Heart left ventricle (tissue), 13 donors: ENCODE data around the gene PTPDC1.

Experiments
- POLR2A ChIP-seq, 2 donors: fragments of 450-650 bp; IDR thresholded peaks; one replicate each; pipeline ENCODE4 v1.6.1; 2017; ENCODE audit warnings: antibody characterized with exemption in 2 of 2, mild to moderate bottlenecking in 2 of 2, moderate library complexity in 2 of 2
- TF ChIP-seq, protein P1 (sequence below), 12 donors: fragments of 200-600 bp; sonication (generic) in 4 of 12; IDR thresholded peaks; one replicate each; pipeline versions ENCODE4 v1.5.0 to v1.8.0; 2018 to 2022; ENCODE audit warnings: antibody characterized with exemption in 12 of 12, mild to moderate bottlenecking in 5 of 12
- donor health status: ischemic (EF 13 %, LVEDD 7.1; RV severe dilation, severe dysfunction).
- donor health status: DM: no; HTN: yes; CAD: no.
- donor health status: DM: no; HTN: no; CAD: no.
- donor health status: ischemic (EF 25% LVEDD 6.9; RV normal size, moderate dysfunction).
- donor health status: ischemic (EF 25% LVEDD 5.7; RV mildly dilated, moderate dysfunction).
- donor health status: ischemic (EF 35%, LVEDD 5.7; RV mildly dilated, moderate dysfunction).
- donor health status: nonischemic (EF 11% LVEDD 7.7; RV severe dilation, severe dysfunction).
- donor health status: DM: yes; HTN: yes; CAD: no.
- donor health status: PGD.
- donor health status: ischemic (EF 29% LVEDD 5.4; RV normal size, mild dysfunction).
- donor health status: nonischemic (EF 23%, LVEDD 6.1; RV moderate dilation, normal function).

DNA sequence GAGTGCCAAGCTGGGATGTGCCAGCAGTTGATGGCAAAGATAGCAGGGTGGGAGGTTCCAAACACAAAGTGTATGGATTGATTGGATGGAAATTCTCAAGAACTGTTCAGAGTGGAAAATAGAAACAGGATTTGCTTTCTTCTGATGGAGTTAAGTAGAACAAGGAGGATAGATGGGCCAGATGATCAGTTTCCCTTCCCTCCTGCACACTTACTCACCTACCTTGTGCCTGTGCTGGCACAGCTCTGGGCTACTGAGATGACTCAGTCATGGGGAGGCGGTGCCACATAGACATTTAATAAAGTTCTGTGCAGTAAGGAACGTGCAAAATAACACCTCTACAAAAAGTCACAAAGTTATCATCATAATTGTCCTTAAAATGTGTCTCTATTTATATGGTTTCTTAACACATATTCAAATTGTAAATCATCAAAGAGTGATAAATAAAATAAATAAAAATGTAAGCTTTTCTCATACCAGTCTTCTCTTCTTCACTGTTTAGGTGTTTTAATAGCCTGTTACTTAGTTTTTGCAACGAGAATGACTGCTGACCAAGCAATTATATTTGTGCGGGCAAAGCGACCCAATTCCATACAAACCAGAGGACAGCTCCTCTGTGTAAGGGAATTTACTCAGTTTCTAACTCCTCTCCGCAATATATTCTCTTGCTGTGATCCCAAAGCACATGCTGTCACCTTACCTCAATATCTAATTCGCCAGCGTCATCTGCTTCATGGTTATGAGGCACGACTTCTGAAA lies 12.7 kb downstream of the PTPDC1 start:
- TF ChIP-seq, protein P1, sequence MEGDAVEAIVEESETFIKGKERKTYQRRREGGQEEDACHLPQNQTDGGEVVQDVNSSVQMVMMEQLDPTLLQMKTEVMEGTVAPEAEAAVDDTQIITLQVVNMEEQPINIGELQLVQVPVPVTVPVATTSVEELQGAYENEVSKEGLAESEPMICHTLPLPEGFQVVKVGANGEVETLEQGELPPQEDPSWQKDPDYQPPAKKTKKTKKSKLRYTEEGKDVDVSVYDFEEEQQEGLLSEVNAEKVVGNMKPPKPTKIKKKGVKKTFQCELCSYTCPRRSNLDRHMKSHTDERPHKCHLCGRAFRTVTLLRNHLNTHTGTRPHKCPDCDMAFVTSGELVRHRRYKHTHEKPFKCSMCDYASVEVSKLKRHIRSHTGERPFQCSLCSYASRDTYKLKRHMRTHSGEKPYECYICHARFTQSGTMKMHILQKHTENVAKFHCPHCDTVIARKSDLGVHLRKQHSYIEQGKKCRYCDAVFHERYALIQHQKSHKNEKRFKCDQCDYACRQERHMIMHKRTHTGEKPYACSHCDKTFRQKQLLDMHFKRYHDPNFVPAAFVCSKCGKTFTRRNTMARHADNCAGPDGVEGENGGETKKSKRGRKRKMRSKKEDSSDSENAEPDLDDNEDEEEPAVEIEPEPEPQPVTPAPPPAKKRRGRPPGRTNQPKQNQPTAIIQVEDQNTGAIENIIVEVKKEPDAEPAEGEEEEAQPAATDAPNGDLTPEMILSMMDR (IDR thresholded peaks at IDR 0.05): no peak
- no peak for TF ChIP-seq POLR2A (IDR thresholded peaks at IDR 0.05)
